GM23248 (cell line): ENCODE measurements around the gene CAMK1D. TPM values are rescaled to one million over a fixed set of nuclear protein-coding genes. Genes with fewer than 3 reads are reported as not detected.

Source experiments
- DNase-seq: peaks from one replicate; pipeline ENCODE4 v3.0.0-alpha.2; 2015
- H2AFZ ChIP-seq: fragments of 200-600 bp; sonication (generic); 2 replicates; pipeline ENCODE4 v1.6.1; 2016; ENCODE audit warnings: antibody characterized with exemption
- H3F3A ChIP-seq: fragments of 200-600 bp; sonication (generic); 2 replicates; pipeline ENCODE4 v1.6.1; 2016; ENCODE audit warnings: mild to moderate bottlenecking, antibody characterized with exemption, mixed run types; ENCODE audit not compliant: insufficient read depth
- H3K27ac ChIP-seq: fragments of 200-600 bp; sonication (generic); 2 replicates; pipeline ENCODE4 v1.5.1; 2016; ENCODE audit warnings: mild to moderate bottlenecking
- H3K27me3 ChIP-seq: fragments of 200-600 bp; sonication (generic); replicated peaks from 2 replicates; pipeline ENCODE4 v1.6.1; 2016; ENCODE audit warnings: mild to moderate bottlenecking; ENCODE audit not compliant: insufficient read depth
- H3K36me3 ChIP-seq: fragments of 200-600 bp; sonication (generic); 2 replicates; pipeline ENCODE4 v1.6.1; 2016; ENCODE audit warnings: low read depth, mild to moderate bottlenecking
- H3K4me1 ChIP-seq: fragments of 200-600 bp; sonication (generic); 2 replicates; pipeline ENCODE4 v1.6.1; 2016; ENCODE audit warnings: mild to moderate bottlenecking; ENCODE audit not compliant: insufficient read depth
- H3K4me2 ChIP-seq: fragments of 200-600 bp; sonication (generic); one replicate; pipeline ENCODE4 v1.6.1; 2016; ENCODE audit warnings: mild to moderate bottlenecking; ENCODE audit not compliant: unreplicated experiment
- H3K4me3 ChIP-seq: fragments of 200-600 bp; sonication (generic); 2 replicates; pipeline ENCODE4 v1.5.1; 2016; ENCODE audit warnings: mild to moderate bottlenecking
- H3K79me2 ChIP-seq: fragments of 200-600 bp; sonication (generic); 2 replicates; pipeline ENCODE4 v1.6.1; 2016; ENCODE audit warnings: mild to moderate bottlenecking; ENCODE audit not compliant: insufficient read depth
- H3K9ac ChIP-seq: fragments of 200-600 bp; sonication (generic); 2 replicates; pipeline ENCODE4 v1.6.1; 2016; ENCODE audit warnings: mild to moderate bottlenecking
- H3K9me2 ChIP-seq: fragments of 200-600 bp; sonication (generic); 2 replicates; pipeline ENCODE4 v1.6.1; 2016; ENCODE audit warnings: mixed run types, mild to moderate bottlenecking, moderate library complexity; ENCODE audit not compliant: insufficient read depth
- H3K9me3 ChIP-seq: fragments of 200-600 bp; sonication (generic); one replicate; pipeline ENCODE4 v1.6.1; 2017; ENCODE audit warnings: low read depth
- H4K20me1 ChIP-seq: fragments of 200-600 bp; sonication (generic); 2 replicates; pipeline ENCODE4 v1.6.0; 2016; ENCODE audit not compliant: insufficient read depth
- EZH2 ChIP-seq: fragments of 200-600 bp; sonication (generic); IDR thresholded peaks from 2 replicates; pipeline ENCODE4 v1.6.1; 2018; ENCODE audit warnings: antibody characterized with exemption, mild to moderate bottlenecking; ENCODE audit not compliant: insufficient read depth, poor library complexity, severe bottlenecking
- EZH2phosphoT487 ChIP-seq: fragments of 200-600 bp; sonication (generic); IDR thresholded peaks from 2 replicates; pipeline ENCODE4 v1.6.1; 2018; ENCODE audit warnings: antibody characterized with exemption, moderate library complexity, mild to moderate bottlenecking, low read depth; ENCODE audit not compliant: insufficient read depth
- WGBS, 2 experiments: methylation state at CpG; one replicate each; pipeline ENCODE4 v1.1.6; 2015 to 2017; ENCODE audit warnings: low lambda C conversion rate in 2 of 2, low coverage in 1 of 2; ENCODE audit errors: missing lambda C conversion rate in 2 of 2; 5-methylcytosine and 5-hydroxymethylcytosine counted together
- in situ Hi-C: fragments of 300-500 bp; cut with MboI; formaldehyde crosslinking; loops from 2 replicates; pipeline ENCODE4 v1.15.0; 2020
- polyA plus RNA-seq: library from polyadenylated mRNA; unstranded; fragments of >200 nt; fragmentation: Nextera tagmentation; extraction: Ambion mirVana; gene quantifications from 2 replicates; pipeline ENCODE4 v1.2.1, GENCODE V29; 2016
- total RNA-seq: library from RNA; depleted of rRNA; stranded (reverse); fragments of >200 nt; shearing (Covaris generic); gene quantifications from 2 replicates; pipeline ENCODE4 v1.2.3, GENCODE V29; 2014

The CAMK1D gene
- total and polyA plus RNA-seq, 2 experiments from 2014 or later = 0.22 to 0.55 TPM

DNA sequence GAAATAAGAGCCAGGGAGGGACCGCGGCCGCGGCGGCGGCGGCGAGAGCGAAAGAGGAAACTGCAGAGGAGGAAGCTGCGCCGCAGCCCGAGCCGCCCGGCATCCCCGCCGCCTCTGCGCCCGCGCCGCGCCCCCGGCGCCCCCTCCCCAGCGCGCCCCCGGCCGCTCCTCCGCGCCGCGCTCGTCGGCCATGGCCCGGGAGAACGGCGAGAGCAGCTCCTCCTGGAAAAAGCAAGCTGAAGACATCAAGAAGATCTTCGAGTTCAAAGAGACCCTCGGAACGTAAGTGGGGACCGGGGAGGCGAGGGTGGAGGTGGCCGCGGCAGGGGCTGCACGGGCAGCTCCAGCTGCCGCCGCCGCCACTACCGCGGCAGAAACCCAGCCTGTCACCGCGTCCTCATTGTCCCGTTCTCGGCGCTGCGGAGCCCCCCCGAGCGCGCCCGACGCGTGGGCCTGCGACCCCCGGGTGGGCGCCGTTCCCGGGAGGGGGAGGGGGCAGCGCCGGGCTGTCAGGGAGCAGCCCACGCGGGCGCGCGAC, 351 bp downstream of the CAMK1D start:
- H3K4me1 ChIP-seq = peaks cover 2% of the 10 kb centered on the region; the same call in 1 of the 2 replicates
- DNase-seq = no peak
- in situ Hi-C loops = no loop called here
- H3K79me2 ChIP-seq = no peaks in the 10 kb centered on the region
- H4K20me1 ChIP-seq = no peaks in the 10 kb centered on the region
- H3K9ac ChIP-seq = peak overlapping the region; percentile 46
- no peak overlapping the region for H3K27ac ChIP-seq
- TF ChIP-seq EZH2 (no peak), EZH2phosphoT487 (no peak)
- H3K9me2 ChIP-seq = no peaks in the 10 kb centered on the region
- H3K4me2 ChIP-seq = peak overlapping the region; percentile 96
- WGBS, 2 experiments = 0 to 2% methylated on average over 33 to 55 of the region's 73 CpGs
- H3F3A ChIP-seq = peaks cover 4% of the 10 kb centered on the region; the same call in 1 of the 2 replicates
- peak overlapping the region; percentile 69 for H2AFZ ChIP-seq
- no peaks in the 10 kb centered on the region for H3K9me3 ChIP-seq
- H3K4me3 ChIP-seq = peak overlapping the region; percentile 71
- H3K36me3 ChIP-seq = no peaks in the 10 kb centered on the region
- H3K27me3 ChIP-seq = peaks cover 19% of the 10 kb centered on the region

DNA sequence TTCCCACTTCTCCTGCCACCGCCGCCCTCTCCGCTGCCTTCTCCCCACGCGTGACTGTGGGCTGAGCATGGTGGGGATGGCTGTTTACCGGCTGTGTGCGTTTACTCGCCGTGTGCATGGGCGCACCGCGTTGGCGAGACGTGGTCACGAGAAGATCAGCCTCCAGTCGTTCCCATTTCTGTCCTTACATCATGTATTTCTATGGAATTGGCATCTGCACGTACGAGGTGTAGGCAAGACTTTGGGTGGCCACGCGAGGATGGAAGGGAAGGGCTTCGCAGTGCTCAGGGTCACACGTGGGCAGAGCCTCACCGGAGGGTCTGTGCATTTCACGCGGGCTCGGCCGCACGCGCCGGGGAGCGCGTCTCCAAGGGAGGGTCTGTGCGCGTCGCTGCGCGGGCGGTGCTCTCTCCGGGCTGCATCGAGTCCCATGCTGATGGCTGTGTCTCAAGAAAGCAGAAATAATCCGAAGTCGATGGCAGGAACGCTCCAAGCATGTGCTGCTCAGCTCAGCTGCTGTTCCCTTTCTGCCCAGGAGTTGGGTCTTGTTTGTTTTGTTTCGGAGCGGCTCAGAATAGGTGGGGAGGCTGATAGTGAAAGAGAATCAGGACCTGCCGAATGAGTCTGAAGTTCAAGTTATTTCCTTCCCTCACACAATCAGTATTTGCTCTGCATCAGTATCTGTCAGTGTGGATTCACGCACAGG, 973 bp downstream of the CAMK1D start:
- peak; percentile 54 for DNase-seq
- H3K27me3 ChIP-seq = peaks cover 19% of the 10 kb centered on the region
- peaks cover 2% of the 10 kb centered on the region; the same call in 1 of the 2 replicates for H3K4me1 ChIP-seq
- H3K4me3 ChIP-seq = peak overlapping the region; percentile 71
- H3K9me2 ChIP-seq = no peaks in the 10 kb centered on the region
- no peak overlapping the region for H3K27ac ChIP-seq
- in situ Hi-C loops = no loop called here
- no peaks in the 10 kb centered on the region for H3K36me3 ChIP-seq
- TF ChIP-seq EZH2phosphoT487 = no peak
- TF ChIP-seq EZH2 = no peak
- no peaks in the 10 kb centered on the region for H3K79me2 ChIP-seq
- no peaks in the 10 kb centered on the region for H3K9me3 ChIP-seq
- peak overlapping the region; percentile 69 for H2AFZ ChIP-seq
- no peaks in the 10 kb centered on the region for H4K20me1 ChIP-seq
- WGBS, 2 experiments = 1 to 2% methylated on average over 47 of the region's 47 CpGs
- peaks cover 4% of the 10 kb centered on the region; the same call in 1 of the 2 replicates for H3F3A ChIP-seq
- peak overlapping the region; percentile 96 for H3K4me2 ChIP-seq
- peak overlapping the region; percentile 46 for H3K9ac ChIP-seq

DNA sequence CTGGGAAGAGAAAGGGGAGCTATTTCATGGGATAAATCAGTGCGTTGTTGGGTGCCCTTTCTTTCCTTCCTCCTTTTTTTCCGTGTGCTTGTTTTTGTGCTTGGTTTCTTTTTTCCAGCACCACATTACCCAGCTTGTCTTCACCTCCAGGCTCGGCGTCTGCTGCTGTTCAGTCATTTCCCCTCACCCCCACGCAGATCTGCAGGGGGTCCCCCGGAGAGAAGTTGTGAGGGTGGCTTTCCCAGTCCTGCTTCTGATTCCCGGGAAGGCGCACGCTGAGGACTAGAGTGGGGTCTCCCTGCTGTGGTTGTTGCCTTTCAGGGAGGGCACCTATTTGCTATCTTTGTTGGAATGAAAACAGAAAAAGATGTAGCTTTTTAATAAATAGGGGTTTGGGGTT, 1.6 kb downstream of the CAMK1D start:
- peaks cover 19% of the 10 kb centered on the region for H3K27me3 ChIP-seq
- no peaks in the 10 kb centered on the region for H4K20me1 ChIP-seq
- H3K4me1 ChIP-seq = peaks cover 2% of the 10 kb centered on the region; the same call in 1 of the 2 replicates
- 11% methylated on average over 9 of the region's 9 CpGs for WGBS, 2 experiments
- peaks cover 4% of the 10 kb centered on the region; the same call in 1 of the 2 replicates for H3F3A ChIP-seq
- no peaks in the 10 kb centered on the region for H3K36me3 ChIP-seq
- no peak overlapping the region for H3K9ac ChIP-seq
- no peak overlapping the region for H3K27ac ChIP-seq
- DNase-seq = no peak
- H3K79me2 ChIP-seq = no peaks in the 10 kb centered on the region
- no peak for TF ChIP-seq EZH2phosphoT487
- peak; percentile 39 for TF ChIP-seq EZH2
- peak overlapping the region; percentile 96 for H3K4me2 ChIP-seq
- H3K9me3 ChIP-seq = no peaks in the 10 kb centered on the region
- in situ Hi-C loops = no loop called here
- no peak overlapping the region; the same call in 1 of the 2 replicates for H2AFZ ChIP-seq
- H3K4me3 ChIP-seq = peak overlapping the region; percentile 71
- H3K9me2 ChIP-seq = no peaks in the 10 kb centered on the region

DNA sequence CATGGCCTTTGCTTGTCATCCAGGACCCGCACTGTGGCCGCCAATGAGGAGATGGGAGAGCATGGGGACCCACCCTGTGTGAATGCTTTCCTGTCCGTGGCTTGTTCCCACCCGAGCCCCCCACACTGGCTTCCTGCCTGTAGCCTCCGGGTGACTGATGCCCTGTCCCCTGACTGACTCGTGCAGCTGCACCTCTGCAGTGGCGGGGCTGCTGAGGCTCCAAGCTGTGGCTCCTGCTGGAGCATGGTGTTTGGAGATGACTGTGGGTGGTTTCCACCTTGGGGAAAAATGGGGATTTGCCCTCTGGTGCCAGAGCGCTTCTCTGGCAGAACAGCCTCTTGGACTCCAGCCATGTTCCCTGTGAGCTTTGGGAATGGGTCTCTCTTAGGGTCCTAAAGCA, 2.1 kb downstream of the CAMK1D start:
- in situ Hi-C loops = no loop called here
- no peak for DNase-seq
- H3K4me3 ChIP-seq = no peak overlapping the region

More for the DNA sequence above, 2.1 kb downstream of the CAMK1D start:
- Histone ChIP-seq H3K36me3 (no peaks in the 10 kb centered on the region), H3K27me3 (peaks cover 19% of the 10 kb centered on the region), H3K4me2 (no peak overlapping the region), H3K9me2 (no peaks in the 10 kb centered on the region), H3K9me3 (no peaks in the 10 kb centered on the region), H3K79me2 (no peaks in the 10 kb centered on the region), H2AFZ (no peak overlapping the region), H4K20me1 (no peaks in the 10 kb centered on the region), H3K4me1 (peaks cover 2% of the 10 kb centered on the region; the same call in 1 of the 2 replicates), H3K27ac (no peak overlapping the region), H3F3A (peaks cover 4% of the 10 kb centered on the region; the same call in 1 of the 2 replicates), H3K9ac (no peak overlapping the region)
- TF ChIP-seq EZH2 = no peak
- WGBS, 2 experiments = 33 to 39% methylated on average over 8 of the region's 8 CpGs
